NCI-H345 treated with DMSO at 0.1 percent for 48 hours (cell line): ENCODE results near the gene CKB.

ENCODE experiments used
- DNase-seq: peaks from one replicate; lab custom pipeline; 2025; ENCODE audit not compliant: unreplicated experiment; lab: John Stamatoyannopoulos, UW

The CKB gene

DNA sequence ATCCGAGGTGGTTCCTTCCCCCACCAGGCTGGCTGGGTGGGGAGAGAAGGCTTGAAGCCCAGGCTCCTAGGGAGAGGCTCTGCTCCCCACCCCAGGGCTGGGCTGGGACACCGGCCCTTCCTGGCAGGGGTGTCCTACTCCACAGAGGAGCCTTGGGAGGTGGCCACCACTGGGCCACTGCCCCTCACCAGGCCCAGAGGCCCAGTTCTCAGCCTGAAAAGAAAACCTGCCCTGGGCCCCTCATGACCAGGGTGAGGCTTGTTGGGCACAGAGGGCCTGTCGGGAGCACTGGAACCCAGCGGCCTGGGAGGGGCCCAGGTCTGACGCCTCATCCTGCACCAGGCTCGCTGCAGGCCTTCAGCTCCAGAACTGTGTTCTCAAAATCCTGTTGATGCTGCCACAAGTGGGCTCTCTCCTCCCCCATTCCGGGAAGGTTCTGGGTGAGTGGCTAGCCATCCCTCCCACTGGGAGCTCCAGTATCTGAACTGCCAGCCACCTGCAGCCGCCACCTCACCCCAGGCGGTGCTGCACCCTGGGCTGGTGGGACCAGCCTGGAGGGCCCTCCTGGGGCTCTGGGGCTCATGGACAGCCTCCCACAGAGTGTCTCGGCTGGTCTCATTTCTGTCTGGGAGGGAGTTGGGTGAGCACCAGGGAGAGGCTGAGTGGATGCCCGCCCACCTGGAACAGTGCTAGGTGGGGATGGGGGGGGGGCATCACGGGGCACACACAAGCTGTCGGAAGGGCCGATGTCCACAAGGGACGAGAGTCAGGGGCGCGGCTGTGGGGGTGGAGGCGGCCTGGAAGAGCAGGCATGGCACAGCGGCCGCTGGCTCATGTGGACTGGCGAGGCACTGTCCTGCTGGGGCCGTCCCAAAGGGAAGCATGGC lies 28.1 kb upstream of the CKB start:
- DNase-seq = peak; percentile 39

DNA sequence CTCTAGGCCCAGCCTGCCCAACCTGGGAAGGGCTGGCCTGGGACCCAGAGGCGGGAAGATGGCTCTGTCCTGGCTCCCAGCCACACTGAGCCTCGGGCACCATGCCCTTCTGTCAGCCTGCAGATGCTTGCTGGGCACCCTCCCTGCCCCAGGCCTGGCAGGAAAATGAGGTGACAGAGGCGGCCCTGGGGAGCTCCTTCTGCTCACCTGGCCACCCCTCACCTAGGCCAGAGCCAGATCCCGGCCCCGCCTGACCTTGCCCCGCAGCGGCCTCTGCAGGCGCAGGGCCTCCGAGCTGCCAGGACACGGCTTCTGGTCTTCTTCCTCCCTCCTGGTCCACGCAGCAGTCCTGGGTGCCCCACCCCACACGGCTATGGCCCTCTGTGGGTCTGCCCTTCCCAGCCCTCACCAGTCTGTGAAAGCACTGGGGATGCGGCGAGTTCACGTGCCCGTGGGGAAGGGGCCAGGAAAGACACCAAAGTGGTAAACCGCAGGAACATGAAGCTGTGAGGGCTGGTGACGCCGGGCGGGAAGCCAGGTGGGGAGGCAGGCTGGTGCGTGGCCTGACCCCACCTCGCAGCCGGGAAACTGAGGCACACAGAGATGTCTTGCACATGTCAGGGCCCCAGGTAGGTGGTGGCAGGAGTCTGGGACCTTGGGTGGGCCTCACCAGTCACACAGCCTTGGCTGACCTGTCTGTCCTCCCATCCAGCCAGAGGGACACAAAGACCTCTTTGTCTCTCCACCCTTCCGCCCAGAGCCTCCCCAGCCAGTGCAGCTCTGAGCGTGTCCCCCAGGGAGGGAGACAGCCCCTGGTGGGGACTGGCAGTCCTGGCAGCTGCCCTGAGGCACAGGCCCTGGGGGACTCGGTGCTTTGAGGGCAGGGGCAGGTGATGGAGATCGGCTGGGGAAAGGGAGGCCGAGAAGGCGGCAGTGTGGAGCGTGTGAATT lies 27.0 kb upstream of the CKB start:
- no peak for DNase-seq

DNA sequence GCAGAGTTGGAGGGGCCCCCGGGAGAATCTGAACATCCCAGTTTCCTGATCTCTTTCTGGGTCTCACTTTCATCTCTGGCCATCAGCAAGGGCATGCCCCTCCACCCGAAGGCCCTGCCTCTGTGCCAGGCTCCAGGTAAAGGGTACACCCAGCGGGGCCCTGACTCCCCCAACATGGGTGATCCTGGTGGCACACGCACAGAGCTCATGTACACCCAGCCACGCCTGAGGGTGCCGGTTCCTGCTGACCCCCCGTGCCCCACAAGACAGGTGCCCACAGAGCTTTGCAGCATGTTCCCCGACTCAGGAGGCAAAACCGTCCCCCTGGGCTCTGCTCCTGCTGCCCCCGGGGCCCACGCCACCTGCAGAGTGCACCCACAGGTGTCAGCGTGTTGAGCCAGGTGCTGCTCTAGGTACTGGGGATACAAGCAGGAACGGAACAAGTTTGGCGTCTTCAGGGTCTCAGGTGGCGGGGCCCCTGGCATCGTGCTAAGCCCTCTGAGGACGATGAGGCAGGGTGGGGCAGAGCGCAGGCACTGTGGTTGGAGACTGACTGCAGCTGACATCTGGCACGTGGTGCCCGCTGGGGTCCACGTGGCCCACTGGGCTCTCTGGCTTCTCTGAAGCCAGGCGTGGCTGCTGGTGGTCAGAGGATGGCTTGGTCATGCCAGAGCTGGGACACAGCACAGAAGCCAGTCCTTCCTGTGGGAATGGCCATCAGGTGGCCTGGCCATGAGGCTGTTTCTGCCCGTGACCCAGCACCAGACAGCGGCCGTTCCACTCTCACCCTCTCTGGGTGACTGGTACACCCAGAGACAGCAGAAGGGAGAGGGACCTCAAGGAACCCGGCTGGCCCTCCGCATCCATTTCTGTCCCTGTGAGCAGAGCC lies 26.1 kb upstream of the CKB start:
- DNase-seq = no peak

DNA sequence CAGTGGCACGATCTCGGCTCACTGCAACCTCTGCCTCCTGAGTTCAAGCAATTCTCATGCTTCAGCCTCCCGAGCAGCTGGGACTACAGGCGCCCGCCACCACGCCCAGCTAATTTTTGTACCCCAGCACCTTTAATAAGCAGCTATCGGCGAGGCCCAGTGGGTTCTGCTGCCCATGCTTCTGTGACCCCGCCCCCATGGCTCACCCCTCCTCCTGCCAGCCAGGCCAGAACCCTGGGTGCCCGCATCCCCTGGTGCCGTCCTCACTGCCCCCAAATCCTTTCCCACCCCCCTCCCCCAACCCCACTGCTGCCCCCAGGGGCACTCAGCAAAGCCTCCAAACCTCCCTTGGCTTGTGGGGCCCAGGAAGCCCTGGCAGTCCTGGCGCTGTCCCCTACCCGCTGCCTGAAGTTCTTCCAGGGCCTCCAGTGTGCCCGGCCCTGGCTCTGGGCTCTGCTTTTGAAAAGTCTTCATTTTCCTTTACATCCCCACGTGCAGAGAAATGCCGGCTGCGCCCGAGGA lies 25.4 kb upstream of the CKB start:
- no peak for DNase-seq

DNA sequence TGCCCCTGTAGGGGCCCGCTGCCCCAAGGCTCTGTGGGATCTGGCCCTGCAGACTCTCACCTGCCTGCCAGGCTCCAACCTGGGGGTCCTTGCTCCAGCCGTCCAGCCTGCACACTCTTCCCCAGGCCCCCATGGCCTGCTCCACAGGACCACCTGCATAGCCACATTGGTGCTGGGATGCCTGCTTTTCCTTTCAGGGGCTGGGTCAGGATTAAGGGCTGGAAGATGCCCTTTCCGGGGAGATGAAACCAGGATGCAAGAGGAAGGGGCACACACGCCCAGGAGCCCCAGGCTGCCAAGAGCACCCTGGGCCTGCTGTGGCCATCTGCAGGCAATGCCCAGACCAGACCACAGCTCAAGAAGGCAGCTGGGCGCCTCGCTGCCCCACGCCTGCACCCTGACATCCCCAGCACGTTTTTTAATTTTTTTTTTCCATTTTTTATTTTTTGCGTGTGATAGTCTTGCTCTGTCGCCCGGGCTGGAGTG lies 24.9 kb upstream of the CKB start:
- no peak for DNase-seq

DNA sequence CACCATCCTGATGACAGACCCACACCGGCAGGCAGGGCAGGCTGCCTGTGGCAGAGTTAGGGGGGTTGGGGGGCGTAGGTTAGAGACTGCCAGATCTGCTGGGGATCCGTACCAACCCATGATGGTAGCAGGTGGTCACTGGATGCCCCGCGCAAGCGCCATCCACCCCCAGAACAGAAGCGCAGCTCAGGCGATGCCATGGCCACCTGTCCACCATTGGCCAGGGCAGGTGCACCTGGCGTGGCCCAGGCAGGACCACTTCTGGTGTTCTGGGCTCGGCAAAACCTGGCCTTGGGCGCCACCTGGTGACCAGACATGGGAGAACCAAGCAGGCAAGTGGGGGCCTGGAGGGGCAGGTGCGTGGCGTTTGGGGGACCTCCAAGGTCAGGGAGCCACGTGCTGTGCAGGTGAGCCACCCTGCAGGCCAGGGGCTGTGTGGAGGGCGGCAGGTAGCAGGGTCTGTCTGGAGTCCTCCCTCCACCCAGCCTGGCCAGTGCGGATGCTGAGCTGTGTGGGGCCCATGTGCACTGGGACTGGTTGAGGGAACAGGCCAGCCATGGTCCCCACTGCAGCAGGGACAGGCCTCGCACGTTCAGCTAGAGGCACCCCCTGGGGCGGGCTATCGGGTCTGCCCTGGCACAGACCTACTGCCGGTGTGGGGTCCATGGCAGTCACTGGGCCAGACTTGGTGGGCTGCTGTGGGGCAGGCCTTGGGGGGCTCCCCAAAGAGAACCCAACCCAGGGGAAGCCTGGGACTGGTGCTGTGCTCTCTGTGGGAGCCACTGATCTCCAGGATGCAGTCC lies 24.2 kb upstream of the CKB start:
- DNase-seq = peak; percentile 22

DNA sequence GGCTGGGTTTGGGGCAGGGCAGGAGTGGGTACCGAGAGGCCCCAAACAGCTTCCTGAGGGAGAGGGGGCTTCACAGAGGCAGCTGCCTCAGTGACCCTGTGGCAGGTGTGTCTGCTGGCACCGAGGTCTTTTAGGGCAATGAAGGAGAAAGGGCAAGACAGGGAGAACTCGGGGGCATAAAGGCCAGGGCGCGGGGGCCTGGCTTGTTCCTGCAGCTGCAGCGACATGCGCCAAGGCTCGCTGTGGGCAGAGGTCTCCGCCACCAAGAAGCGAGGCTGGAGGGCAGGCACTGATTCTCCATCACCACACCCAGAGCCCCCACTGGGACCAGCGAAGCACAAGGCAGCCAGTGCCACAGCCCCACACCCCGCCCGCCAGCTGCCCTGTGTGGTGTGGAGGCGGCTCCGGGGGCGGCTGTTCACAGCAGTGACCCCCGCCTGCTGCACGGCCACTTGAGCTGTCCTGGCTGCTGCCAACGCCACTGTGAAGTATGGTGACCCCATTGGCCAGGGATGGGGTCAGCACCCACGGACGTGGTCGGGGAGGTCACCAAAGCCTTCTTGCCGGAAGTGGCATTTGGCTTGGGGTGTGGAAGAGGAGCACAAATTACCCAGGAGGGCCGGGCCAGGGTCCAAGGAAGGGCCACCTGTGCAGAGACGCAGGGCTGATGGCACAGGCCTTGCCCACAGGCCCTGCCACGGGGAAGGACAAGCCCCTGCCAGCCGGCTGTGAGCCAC lies 23.5 kb upstream of the CKB start:
- no peak for DNase-seq

DNA sequence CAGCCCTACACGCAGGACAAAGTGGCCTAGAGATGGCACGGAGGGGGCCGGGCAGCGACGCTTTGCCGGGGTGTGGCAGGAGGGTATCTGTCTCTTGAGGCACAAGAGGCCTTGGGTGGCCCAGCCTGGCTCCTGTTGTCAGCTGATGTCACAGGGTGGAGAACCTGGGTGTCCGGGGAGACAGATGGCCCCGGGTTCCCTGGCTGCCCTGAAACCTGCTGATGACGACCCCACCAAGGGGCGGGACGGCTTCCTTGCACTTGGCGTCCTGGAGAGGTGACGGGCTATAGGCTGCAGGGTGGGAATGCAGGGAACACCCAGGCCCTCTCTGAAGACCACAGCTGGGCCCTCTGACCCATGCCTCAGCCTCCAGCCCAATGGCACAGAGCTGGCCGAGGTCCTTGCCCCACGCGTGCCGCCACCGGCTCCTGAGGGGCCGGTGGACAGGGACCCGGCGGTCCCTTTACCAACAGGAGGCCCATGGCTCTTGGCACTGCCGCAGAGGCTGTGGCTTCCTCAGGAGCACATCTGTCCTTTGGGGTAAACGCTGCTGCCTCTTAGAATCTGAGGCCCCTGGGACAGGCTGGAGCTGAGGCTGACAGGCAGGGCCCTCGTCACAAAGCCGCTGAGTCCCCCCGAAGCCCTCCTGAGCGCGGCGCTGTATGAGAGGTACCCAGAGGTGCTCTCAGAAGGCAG lies 22.7 kb upstream of the CKB start:
- DNase-seq = no peak

DNA sequence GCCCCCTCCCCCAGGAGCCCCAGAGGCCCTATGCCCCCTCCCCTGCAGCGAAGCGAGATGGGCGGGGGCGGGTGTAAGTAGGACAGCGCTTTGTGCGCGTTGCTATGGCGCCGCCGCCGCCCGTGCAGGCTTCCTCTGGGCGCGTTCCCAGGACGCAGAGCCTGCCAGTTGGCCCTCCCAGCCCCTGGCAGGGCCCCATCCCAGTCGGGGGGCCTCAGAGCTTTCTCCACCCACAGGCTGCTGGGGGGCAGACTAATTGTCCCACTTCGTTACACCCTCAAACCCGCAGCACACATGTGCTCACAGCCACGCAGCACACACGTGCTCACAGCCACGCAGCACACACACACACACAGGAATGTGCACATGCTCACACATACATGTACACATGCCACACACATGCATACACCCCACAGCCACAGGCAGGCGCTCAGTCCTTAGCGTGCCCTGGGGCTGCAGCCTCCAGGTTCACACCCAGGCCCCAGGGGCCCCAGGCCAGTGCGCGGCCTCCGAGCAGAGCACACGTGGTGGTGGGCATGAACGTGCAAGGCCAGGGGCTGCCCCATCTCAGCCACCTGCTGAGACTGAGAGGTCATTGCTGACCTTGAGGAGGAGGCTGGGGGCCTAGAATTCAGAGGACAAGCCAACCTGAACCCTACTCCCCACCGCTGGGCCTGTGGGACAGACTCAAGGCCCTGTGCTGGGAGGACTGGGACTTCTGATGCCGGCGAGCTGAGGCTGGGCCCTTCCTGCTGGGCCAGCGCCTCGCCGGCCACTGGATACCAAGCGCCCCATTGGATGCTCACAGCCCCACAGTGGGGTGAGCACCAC lies 22.0 kb upstream of the CKB start:
- DNase-seq = no peak

DNA sequence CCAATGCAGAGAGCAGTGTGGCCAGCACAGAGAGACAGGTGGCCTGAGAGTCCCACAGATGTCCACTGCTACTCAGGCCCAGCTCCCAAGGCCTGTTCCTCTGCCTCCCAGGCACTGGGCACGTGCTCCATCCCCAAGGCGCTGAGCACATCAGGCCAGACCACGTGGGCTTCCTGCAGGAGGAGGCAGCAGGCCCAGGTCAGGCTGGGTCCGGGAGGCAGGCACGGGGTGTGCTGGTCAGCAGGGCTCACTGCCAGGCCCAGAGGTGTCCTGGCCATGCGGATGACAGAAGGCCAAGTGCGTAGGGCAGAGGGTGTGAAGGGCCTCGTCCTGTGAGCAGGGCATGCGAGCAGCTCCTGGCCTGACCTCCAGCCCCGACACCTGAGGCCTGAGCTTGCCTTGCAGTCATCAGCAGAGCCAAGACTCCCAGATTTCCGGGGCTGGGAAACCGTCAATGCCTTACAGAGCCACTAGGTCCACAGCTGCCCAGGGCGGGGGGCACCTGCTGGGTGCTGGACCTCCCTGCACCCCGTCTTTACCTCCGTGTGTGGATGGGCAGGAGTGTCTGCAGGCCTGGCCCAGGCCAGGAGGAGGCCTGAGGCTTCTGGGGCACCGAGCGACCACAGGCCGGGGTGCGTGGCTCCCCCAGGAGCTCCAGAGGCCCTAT lies 21.2 kb upstream of the CKB start:
- DNase-seq = no peak

DNA sequence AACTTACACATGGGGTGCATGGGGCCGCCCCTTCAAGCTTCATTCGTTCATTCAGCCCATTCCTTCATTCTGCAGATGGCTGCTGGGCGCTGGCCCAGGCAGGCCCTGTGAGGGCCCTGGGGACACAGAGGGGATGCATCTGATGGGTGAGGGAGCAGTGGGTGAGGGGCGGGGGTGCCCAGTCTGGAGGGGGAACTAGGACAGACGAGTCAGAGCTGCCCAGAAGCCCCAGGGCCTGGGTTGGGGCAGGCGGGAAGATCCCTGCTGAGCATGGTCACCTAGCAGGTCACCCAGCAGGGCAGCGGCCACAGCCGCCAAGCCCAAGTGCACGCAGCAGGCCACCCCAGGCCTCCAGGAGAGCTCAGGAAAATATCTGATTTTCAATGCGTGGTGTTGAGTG lies 20.5 kb upstream of the CKB start:
- no peak for DNase-seq

DNA sequence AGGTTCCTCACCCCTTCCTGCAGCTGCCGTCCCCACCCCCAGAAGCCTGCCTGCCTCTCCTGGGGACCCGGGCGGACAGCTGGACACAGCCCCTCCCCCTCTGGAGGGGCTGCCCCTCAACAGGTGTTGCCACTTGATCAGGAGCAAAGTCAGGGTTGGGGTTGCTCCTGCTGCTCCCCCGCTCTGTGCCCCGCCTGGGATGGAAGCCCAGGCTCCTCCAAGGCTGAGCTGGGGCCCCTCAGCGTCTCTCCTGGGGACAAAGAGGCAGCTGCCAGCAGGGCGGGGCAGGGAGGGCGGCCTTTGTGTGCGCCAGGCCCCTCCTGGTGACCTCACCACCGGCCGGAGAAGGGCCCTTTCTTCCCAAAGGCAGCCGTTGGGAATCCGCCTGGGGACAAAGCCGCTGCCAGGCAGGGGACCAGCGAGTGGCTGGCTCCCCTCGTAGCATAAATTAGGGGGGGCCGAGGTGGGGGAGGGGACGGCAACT lies 20.0 kb upstream of the CKB start:
- peak; percentile 13 for DNase-seq

DNA sequence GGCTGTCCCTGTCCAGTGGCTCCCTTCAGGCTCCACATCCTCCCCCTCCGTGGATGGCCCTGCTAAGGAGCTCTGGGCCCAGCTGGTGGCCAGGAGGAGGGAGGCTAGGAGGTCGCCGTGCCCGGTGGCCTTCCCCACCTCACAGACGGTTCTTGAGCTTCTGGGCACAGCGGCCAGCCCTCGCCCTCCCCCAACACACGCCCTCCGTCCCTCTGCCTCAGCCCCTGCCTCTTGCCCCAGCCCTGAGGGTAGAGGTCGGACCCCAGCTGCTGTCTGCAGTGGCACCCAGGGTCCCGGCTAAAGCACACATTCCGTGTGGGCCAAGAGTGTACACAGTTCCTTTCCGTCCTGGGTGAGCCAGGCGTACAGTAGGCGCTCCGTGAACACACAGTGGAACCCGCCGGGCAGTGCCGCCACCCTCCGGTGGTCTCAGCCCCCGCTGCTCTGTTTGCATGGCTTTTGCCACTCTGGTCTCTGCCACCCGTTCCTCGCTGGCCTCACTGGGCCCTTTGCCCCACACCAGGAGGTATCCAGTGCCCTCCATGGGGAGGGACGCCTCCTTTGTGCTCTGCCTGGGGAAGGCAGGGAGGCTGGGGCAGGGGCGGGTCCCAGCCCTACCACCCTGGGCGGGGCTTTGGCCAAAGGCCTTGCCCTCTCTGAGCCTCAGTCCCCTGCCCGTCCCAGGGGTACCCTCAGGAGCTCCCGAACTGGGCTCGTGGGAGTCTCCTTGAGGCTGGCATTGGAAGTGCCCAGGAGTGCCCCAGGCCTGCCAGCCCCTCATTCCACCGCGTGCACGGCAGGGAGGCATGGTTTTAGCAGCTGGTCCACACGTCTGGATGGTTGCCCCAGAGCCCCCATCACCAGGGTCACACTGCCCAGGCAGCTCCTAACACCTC lies 19.3 kb upstream of the CKB start:
- DNase-seq = no peak

DNA sequence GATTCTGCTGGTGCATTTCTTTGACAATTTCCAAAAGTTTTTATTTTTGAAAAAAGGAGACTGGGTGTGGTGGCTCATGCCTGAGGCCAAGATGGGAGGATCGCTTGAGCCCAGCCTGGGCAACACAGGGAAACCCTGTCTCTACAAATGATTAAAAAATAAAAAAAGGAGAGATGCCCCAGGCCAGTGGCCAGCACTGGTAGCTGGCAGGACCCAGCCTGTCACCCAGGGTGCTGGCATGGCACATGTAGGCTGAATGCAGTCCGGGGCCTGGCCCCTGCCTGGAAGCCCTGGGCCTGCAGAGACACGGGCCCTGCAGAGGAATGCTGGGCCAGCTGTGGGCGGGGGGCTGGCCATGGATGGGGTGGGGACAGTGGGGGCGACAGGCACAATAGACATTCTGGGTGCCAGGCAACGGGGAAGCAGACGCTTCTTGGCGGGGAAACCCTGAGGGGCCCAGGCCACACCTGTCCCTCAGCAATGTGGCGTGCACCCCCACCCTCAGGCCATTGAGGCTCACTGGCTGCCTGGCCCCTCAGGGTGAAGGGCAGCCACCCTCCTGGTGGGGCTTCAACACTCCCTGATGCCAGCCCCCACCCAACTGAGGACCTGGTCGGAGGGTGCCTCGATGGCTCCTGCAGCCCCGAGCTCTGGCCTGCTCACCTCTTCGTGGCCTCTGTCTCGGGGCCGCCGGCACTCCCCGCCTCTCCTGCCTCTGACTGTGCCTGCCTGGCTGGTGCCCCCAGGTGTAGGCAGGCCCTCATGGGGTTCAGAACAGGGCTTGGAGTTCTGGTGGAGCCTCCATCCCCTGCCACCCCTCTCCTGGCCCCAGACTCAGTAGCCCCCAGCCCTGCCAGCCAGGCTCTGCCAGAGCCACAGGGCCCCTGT lies 18.4 kb upstream of the CKB start:
- DNase-seq = no peak
